ENCODE results near the gene ANKH.

The ANKH gene

DNA sequence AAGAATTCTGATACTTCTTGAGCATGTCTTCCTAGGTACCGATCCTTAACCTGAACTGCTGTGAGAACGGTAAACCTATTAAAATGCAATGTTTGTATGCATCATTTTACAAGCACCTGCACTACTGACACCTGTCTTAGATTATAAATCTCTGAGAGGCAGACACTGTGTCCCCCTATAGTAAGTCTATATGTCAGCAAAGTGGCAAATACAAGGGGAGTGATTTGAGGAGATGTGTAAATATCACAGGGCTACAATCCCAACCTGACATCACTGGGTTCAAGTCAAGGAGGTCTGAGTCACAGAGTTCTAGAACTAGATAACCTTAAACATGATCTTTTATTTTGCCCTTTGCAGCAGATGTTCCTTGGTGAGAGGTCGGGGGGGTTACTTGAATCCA, 64.1 kb downstream of the ANKH start:
- Histone ChIP-seq H3K27ac (ENCODE audit: low read depth, low read length) (no peak overlapping the region), H3K4me1 (ENCODE audit: control insufficient read depth, low read length) (peaks cover 31% of the 10 kb centered on the region), H3K27me3 (ENCODE audit: control insufficient read depth, low read length) (no peaks in the 10 kb centered on the region), H3K4me2 (ENCODE audit: low read length) (no peak overlapping the region), H3K36me3 (ENCODE audit: control insufficient read depth, low read length) (peaks cover 12% of the 10 kb centered on the region), H4K20me1 (ENCODE audit: control insufficient read depth, insufficient read depth, low read depth, low read length) (no peaks in the 10 kb centered on the region), H3K79me2 (ENCODE audit: control insufficient read depth, low read length) (peaks cover 25% of the 10 kb centered on the region), H3F3A (ENCODE audit: control insufficient read depth, insufficient read depth) (no peaks in the 10 kb centered on the region), H3K4me3 (ENCODE audit: low read length) (no peak overlapping the region), H3K9me2 (replicated peaks; ENCODE audit: control insufficient read depth, low read length) (no peaks in the 10 kb centered on the region), H3K9me3 (ENCODE audit: control insufficient read depth, insufficient read depth, low read length) (no peaks in the 10 kb centered on the region)
- no peak for TF ChIP-seq EZH2phosphoT487 (IDR thresholded peaks at IDR 0.05; ENCODE audit: borderline replicate concordance, low read length)
- TF ChIP-seq, protein P1, sequence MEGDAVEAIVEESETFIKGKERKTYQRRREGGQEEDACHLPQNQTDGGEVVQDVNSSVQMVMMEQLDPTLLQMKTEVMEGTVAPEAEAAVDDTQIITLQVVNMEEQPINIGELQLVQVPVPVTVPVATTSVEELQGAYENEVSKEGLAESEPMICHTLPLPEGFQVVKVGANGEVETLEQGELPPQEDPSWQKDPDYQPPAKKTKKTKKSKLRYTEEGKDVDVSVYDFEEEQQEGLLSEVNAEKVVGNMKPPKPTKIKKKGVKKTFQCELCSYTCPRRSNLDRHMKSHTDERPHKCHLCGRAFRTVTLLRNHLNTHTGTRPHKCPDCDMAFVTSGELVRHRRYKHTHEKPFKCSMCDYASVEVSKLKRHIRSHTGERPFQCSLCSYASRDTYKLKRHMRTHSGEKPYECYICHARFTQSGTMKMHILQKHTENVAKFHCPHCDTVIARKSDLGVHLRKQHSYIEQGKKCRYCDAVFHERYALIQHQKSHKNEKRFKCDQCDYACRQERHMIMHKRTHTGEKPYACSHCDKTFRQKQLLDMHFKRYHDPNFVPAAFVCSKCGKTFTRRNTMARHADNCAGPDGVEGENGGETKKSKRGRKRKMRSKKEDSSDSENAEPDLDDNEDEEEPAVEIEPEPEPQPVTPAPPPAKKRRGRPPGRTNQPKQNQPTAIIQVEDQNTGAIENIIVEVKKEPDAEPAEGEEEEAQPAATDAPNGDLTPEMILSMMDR (IDR thresholded peaks at IDR 0.05; ENCODE audit: low read depth, low read length, poor library complexity, severe bottlenecking), result no peak

DNA sequence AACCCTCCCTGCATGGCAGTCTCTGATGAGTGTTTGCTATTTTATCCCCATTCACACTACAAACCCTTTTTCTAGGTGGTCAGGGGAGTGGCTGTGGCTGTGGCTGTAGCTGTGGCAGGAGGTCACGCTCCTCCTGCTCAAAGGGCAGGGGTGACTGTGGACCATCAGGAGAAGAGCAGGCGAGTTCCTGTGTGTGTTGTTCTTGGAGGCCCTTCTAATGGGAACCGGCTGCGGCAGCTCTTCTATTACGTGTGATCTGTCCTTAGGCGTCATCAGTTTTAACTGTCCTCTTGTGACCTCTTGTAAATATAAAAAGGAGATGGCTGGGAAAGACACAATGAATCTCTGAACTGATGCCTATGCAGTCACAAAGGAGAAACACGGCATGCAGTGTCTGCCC, 65.1 kb downstream of the ANKH start:
- TF ChIP-seq EZH2phosphoT487 (IDR thresholded peaks at IDR 0.05; ENCODE audit: borderline replicate concordance, low read length), result no peak
- TF ChIP-seq, protein P1 (IDR thresholded peaks at IDR 0.05; ENCODE audit: low read depth, low read length, poor library complexity, severe bottlenecking), result no peak

DNA sequence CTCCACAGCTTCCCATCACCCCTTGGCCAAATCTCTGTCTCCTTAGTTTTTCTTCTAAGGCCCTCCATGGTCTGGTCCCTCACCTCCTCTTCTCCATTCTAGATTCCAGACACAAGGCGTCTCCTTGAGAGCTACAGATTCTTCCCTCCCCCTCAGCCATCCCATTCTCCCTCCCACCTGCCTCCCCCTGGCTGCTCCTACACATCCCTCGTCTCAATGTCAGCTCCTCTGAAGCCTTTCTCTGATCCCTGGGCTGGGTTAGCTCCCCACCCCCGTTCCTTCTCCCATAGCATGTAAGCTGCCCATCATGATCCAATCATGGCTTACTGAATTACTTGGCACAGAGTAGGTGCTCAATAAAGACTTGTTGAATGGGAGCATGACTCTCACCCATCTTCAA, 69.0 kb downstream of the ANKH start:
- Histone ChIP-seq H3K27me3 (ENCODE audit: control insufficient read depth, low read length) (no peaks in the 10 kb centered on the region), H3F3A (ENCODE audit: control insufficient read depth, insufficient read depth) (no peaks in the 10 kb centered on the region), H3K4me1 (ENCODE audit: control insufficient read depth, low read length) (peaks cover 18% of the 10 kb centered on the region), H3K36me3 (ENCODE audit: control insufficient read depth, low read length) (peaks cover 15% of the 10 kb centered on the region), H3K27ac (ENCODE audit: low read depth, low read length) (no peak overlapping the region), H4K20me1 (ENCODE audit: control insufficient read depth, insufficient read depth, low read depth, low read length) (no peaks in the 10 kb centered on the region), H3K4me2 (ENCODE audit: low read length) (no peak overlapping the region), H3K9me3 (ENCODE audit: control insufficient read depth, insufficient read depth, low read length) (no peaks in the 10 kb centered on the region), H3K9me2 (replicated peaks; ENCODE audit: control insufficient read depth, low read length) (no peaks in the 10 kb centered on the region), H3K4me3 (ENCODE audit: low read length) (no peak overlapping the region), H3K79me2 (ENCODE audit: control insufficient read depth, low read length) (peaks cover 19% of the 10 kb centered on the region)
- TF ChIP-seq EZH2phosphoT487 (IDR thresholded peaks at IDR 0.05; ENCODE audit: borderline replicate concordance, low read length), result no peak
- TF ChIP-seq, protein P1 (IDR thresholded peaks at IDR 0.05; ENCODE audit: low read depth, low read length, poor library complexity, severe bottlenecking), result no peak

More for the DNA sequence above, 65.1 kb downstream of the ANKH start:
- H4K20me1 ChIP-seq (ENCODE audit: control insufficient read depth, insufficient read depth, low read depth, low read length), result no peaks in the 10 kb centered on the region
- H3K4me1 ChIP-seq (ENCODE audit: control insufficient read depth, low read length), result peaks cover 34% of the 10 kb centered on the region
- H3K9me2 ChIP-seq (replicated peaks; ENCODE audit: control insufficient read depth, low read length), result no peaks in the 10 kb centered on the region
- no peak overlapping the region for H3K4me3 ChIP-seq (ENCODE audit: low read length)
- H3K4me2 ChIP-seq (ENCODE audit: low read length), result no peak overlapping the region
- H3K36me3 ChIP-seq (ENCODE audit: control insufficient read depth, low read length), result peaks cover 14% of the 10 kb centered on the region
- no peak overlapping the region for H3K27ac ChIP-seq (ENCODE audit: low read depth, low read length)
- H3K27me3 ChIP-seq (ENCODE audit: control insufficient read depth, low read length), result no peaks in the 10 kb centered on the region
- no peaks in the 10 kb centered on the region for H3F3A ChIP-seq (ENCODE audit: control insufficient read depth, insufficient read depth)
- no peaks in the 10 kb centered on the region for H3K9me3 ChIP-seq (ENCODE audit: control insufficient read depth, insufficient read depth, low read length)
- H3K79me2 ChIP-seq (ENCODE audit: control insufficient read depth, low read length), result peaks cover 25% of the 10 kb centered on the region

All from DOHH2 (cell line).